Skeletal muscle satellite cell (primary cell): ENCODE data around the gene SPART. TPM values are rescaled to one million over a fixed set of nuclear protein-coding genes. Genes with fewer than 3 reads are reported as not detected.

Source experiments
- H3K27me3 ChIP-seq: 2 replicates; pipeline ENCODE4 v1.7.0; 2013; ENCODE audit warnings: low read length; ENCODE audit not compliant: control insufficient read depth, insufficient read depth
- H3K36me3 ChIP-seq: 2 replicates; pipeline ENCODE4 v1.7.0; 2013; ENCODE audit warnings: mild to moderate bottlenecking, control low read depth, low read length; ENCODE audit not compliant: insufficient read depth
- H3K4me1 ChIP-seq: 2 replicates; pipeline ENCODE4 v1.7.0; 2013; ENCODE audit warnings: low read length; ENCODE audit not compliant: control insufficient read depth, insufficient read depth
- H3K4me2 ChIP-seq: 2 replicates; pipeline ENCODE4 v1.7.0; 2013; ENCODE audit warnings: mild to moderate bottlenecking, low read length
- H3K4me3 ChIP-seq: 2 replicates; pipeline ENCODE4 v1.7.0; 2013; ENCODE audit warnings: low read length
- H3K9ac ChIP-seq: 2 replicates; pipeline ENCODE4 v1.7.0; 2013; ENCODE audit warnings: mild to moderate bottlenecking, low read depth, low read length, moderate library complexity
- H3K9me3 ChIP-seq: replicated peaks from 2 replicates; pipeline ENCODE4 v1.7.0; 2013; ENCODE audit warnings: mild to moderate bottlenecking, control low read depth, low read length
- small RNA-seq: library from RNA; depleted of rRNA; stranded (forward); fragments of <200 nt; gene quantifications from one replicate; pipeline ENCODE3, GENCODE V24; 2012

SPART gene

DNA sequence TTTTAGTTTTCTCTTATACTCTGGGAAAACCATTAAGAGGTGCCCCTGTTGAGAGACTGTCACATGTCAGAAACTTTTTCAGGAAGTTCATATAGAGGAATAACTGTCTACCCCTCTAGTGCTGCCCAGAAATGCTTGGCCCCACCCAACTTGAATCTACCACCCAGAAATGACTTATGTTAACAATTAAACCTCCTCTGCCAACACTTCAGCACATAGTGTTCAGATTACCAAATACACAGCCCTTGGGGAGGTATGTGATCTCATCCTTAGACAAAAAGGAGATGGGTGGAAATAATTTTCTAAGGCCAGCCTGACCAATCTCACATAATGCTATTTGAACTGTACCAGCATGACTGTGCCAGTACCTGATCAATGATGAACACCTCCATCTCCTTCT, 84.2 kb downstream of the SPART start:
- Histone ChIP-seq H3K9ac (no peak overlapping the region), H3K9me3 (no peaks in the 10 kb centered on the region), H3K4me2 (no peak overlapping the region), H3K27me3 (no peaks in the 10 kb centered on the region), H3K4me1 (peaks cover 2% of the 10 kb centered on the region), H3K4me3 (no peak overlapping the region), H3K36me3 (no peaks in the 10 kb centered on the region)

DNA sequence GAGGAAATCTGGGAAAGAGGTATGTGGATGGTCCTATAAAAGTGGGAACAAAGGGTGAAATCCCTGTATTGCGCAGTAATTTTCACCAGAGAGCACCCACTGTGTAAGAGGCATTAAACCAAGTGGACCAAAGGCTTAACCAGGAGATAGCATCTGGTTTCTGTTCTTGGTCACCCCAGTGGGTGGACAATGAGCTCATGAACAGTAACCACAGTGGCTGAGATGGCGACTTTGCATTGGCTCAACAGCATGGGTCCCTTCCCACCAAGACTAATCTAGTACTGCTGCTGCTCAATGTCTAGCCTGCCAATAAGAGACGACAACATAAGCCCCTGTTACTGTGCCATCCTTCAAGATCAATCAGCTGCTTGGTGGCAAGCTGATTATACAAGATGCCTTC, 85.2 kb downstream of the SPART start:
- H3K9ac ChIP-seq: no peak overlapping the region
- no peaks in the 10 kb centered on the region for H3K27me3 ChIP-seq
- no peak overlapping the region for H3K4me3 ChIP-seq
- H3K4me1 ChIP-seq: peaks cover 2% of the 10 kb centered on the region
- no peaks in the 10 kb centered on the region for H3K36me3 ChIP-seq
- H3K9me3 ChIP-seq: no peaks in the 10 kb centered on the region
- H3K4me2 ChIP-seq: no peak overlapping the region

DNA sequence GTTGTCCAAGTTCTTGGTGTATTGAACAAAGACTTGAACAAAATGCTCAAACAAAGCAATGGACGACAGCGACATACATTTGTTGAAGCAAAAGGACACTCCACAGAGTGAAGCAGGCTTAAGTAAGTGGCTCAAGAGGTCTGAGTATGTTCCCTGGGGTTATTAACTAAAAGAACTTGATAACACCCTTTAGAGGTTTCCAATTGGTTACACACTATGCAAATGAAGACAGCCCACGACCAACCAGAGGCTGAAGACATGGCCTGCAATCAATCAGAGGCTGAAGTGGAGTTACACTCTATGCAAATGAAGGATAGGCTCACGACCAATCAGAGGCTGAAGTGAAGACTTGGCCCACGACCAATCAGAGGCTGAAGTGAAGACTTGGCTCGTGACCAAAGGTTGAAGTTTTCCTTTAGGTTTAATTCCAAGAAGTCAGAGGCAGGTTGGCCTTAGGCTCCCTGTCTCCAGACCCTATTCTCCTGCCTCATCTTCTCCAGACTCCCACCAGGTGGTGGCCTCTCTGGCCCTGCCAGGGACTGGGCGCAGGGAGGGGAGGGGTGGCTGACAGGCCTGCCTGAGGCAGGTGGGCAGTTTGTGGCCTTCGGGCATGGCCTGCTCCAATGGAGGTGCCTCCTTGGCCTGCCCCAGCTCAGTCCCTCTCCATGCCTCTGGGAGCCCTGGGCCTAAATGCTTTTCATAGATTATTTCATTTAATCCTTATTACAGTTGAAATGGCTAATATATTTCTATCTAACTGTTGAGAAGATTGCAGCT, 86.6 kb downstream of the SPART start:
- Histone ChIP-seq H3K4me2 (no peak overlapping the region), H3K9me3 (no peaks in the 10 kb centered on the region), H3K36me3 (no peaks in the 10 kb centered on the region), H3K27me3 (no peaks in the 10 kb centered on the region), H3K4me1 (peaks cover 2% of the 10 kb centered on the region), H3K9ac (no peak overlapping the region), H3K4me3 (no peak overlapping the region)

DNA sequence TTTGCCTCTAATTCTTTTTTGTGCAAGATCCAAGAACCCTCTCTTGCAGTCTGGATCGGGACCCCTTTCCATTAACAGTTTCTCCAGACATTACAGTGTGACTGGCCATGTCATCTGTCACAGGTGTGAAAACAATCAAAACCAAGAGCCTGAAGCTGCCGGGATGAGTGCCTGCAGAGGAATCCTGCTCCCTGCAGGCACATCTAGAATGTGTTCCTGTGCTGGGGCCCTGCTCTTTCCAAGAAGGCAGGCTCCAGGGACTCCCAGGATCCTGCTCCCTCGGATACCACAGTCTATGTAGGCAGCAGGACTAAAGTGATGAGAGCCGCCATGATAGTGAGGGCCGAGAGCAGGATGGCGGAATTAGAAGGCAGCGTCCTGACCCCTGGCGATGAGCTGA, 87.4 kb downstream of the SPART start:
- no peak overlapping the region for H3K4me2 ChIP-seq
- H3K9me3 ChIP-seq: no peaks in the 10 kb centered on the region
- H3K4me3 ChIP-seq: no peak overlapping the region
- no peaks in the 10 kb centered on the region for H3K36me3 ChIP-seq
- no peak overlapping the region for H3K9ac ChIP-seq
- H3K27me3 ChIP-seq: no peaks in the 10 kb centered on the region
- peaks cover 2% of the 10 kb centered on the region for H3K4me1 ChIP-seq

Small RNA genes lying within 50 kb of the gene (small RNA-seq; reads per million reads assigned to genes)
- not detected for gene RNU6-71P
